Measurements from ENCODE around the gene DIP2C.
"Not testable (repeated sequence)": the region's sequence is repeated elsewhere in the genome, so short reads cannot be mapped to it uniquely, and the experiment has no call there.

Gene DIP2C

DNA sequence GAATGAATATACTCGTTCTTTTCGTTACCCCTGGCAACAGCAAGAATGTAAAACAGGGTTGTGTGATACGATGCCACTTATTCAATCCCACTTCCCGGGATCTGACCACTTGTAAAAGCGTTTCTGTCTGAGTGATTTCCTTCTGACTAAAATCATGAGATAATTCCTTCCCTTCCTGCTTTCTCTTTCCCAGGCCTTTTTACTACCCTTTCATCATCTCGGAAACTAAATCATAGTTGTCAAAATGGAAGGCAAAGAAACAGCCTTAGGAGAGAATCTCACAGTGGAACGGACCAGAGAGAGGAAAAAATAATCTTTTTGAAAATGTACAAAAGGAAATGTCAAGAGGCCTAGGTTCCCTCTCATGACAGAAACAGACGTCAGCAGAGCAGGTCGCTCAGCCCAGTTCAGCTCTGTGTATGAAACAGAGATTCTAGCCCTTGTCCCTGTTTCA lies 29.8 kb downstream of the DIP2C start:
- DNase-seq = no peak

DNA sequence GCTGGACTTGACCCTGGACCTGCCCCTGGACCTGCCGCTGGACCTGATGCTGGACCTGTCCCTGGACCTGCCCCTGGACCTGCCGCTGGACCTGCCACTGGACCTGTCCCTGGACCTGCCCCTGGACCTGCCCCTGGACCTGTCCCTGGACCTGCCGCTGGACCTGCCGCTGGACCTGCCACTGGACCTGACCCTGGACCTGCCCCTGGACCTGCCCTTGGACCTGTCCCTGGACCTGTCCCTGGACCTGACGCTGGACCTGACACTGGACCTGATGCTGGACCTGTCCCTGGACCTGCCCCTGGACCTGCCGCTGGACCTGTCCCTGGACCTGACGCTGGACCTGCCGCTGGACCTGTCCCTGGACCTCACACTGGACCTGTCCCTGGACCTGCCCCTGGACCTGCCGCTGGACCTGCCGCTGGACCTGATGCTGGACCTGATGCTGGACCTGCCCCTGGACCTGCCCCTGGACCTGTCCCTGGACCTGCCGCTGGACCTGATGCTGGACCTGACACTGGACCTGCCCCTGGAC lies 31.6 kb downstream of the DIP2C start:
- not testable (repeated sequence) for DNase-seq

DNA sequence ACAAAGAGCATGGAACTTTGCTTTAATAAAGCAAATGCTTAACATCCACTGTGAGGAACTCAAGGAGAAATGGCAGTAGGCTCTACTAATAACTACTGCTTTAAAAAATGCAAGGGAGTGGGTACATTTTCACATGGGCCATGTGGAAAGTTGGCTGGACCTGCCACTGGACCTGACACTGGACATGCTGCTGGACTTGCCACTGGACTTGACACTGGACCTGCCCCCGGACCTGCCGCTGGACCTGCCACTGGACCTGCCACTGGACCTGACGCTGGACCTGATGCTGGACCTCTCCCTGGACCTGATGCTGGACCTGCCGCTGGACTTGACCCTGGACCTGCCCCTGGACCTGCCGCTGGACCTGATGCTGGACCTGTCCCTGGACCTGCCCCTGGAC lies 32.6 kb downstream of the DIP2C start:
- no peak for DNase-seq

DNA sequence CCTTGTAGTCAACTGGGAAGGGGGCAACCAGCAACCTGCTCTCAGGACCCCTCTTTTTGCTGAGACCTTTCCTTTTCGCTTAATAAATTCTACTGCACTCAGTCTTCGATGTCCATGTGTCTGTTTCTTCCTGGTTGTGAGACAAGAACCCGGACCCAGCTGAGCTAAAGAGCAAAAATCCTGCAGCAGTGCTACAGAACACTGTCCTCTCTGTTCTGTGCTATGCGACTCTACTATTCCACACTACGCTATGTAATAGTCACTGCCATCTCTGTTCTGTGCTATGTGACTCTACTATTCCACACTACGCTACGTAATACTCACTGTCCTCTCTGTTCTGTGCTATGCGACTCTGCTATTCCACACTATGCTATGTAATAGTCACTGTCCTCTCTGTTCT lies 34.3 kb downstream of the DIP2C start:
- DNase-seq = no peak

DNA sequence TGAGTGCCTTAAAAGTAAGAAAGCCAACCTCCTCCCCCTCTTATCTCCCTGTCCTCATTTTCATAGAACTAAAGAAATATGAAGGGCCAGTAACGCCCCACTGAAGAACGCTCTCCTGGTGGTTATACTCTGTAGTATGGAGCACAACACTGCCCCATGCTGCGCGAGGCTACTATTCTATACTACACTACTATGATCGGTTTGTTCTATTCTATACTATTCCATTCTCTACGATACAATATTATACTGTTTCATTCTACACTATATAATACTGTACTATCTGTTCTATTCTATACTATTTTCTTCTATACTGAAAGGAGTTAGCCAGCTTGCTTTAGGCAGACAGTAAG lies 34.8 kb downstream of the DIP2C start:
- DNase-seq = no peak

DNA sequence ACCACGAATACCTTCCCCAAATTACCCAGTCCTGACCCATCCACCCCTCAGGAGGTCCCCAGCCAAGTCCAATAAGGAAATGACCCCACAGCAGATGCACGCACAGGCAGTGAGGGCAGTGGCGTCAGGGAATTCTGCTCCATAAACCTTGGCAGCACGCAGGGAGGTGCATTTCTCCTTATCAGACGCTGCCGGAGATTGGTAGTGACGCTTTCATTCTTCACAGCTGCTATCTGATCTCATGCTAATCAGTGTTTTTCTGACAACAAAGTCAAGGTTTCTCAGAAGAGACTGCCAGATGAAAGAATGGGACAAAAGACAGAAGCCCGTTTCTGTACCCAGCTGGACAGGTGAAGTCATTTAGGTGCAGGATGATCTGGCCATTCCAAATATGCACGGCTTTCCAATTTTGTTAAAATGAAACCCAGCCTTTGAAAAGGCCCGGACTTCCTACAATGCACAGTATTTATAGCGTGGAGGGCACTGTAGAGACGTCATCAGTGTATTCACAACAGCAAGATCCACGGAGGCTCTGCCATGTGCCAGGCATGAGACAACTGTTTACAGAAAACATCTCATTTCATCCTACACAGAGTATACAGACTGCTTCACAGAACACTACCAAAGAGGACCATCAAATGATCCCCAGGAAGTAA lies 35.3 kb downstream of the DIP2C start:
- no peak for DNase-seq

DNA sequence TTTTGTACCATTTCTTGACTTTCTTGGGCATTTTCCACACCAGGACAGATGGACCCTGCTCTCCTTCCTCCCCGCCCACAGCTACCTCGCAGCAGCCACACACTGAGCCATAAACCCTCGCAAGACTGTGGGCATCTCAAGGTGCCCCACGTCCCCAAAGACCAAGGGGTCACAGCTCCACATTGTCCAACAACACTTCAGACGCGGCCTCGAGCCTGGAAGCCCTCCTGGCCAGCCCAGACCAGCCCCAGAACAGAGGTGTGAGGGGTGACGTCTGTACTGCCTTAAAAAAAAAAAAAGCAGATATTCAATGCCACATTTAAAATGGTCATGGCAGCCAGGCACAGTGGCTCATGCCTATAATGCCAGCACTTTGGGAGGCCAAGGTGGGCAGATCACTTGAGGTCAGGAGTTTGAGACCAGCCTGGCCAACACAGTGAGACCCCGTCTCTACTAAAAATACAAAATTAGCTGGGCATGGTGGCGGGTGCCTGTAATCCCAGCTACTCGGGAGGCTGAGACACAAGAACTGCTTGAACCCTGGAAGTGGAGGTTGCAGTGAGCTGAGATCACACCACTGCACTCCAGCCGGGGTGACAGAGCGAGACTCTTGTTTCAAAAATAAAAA lies 36.5 kb downstream of the DIP2C start:
- not testable (repeated sequence) for DNase-seq

DNA sequence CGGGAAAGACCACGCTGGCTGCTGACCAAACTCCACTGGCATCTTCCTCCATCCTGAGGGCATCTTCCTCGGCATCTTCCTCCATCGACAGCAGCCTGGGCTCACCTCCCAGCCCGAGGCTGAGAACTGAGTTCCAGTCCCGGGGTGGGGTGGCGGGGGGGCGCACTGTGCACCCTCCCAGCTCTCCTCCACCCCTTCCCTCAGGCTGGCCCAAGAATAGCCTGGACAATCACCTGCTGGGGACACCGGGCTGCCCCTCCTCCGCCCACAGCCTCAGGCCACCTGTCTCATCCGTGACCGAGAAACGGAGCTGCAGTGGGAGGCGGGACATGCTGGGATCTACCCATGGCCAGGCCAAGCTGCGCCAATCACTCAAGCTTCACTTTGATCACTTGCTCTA lies 37.2 kb downstream of the DIP2C start:
- no peak for DNase-seq

DNA sequence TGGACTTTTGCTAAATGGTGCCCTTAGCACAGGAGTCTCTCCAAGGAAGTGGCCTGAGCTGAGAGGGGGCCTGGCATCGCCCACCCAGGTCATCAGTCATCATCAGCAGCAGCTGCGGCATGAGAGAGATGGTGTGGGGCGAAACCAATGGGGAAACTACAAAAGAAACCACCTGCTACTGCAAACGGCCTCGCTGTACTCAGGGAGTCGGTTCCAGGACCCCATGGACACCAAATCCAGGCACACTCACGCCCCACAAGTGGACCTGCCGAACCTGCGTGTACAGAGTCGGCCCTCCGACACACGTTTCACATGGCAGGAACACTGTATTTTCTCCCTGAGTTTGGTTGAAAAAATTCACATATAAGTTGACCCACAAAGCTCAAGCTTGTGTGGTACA lies 37.8 kb downstream of the DIP2C start:
- DNase-seq = no peak

DNA sequence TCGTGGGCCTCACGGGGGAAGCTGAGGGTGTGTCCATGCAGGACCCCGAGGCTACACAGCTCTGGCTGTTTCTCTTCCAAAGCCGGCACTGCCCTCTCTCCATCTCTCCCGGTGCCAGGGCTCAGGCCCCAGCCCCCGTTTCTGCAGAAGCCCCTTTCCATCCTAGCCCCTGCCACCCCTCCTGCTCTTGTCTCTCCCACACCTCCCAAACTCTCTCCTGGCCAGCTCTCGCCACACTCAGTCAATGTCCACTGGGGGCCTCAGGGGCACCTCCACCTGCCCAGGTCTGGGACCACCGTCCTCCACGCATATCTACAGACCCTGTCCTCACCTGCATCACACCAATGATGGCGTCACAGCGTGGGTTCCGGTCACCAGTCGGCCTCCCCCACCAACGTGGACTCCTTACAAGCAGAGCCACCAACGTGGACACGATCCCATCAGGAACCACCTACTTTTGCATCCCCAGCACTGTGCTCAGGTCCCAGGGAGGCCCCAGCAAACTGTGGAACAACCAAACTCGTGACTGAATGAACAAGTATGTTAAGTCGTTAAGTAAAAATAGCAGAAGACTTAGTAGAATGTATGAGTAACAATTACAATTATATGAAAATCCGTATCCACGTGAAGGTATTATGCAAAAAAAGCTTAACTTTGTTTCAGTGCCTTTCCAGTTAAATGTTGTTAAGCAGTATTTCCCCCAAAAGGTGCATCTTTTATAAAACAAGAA lies 38.4 kb downstream of the DIP2C start:
- DNase-seq = no peak

DNA sequence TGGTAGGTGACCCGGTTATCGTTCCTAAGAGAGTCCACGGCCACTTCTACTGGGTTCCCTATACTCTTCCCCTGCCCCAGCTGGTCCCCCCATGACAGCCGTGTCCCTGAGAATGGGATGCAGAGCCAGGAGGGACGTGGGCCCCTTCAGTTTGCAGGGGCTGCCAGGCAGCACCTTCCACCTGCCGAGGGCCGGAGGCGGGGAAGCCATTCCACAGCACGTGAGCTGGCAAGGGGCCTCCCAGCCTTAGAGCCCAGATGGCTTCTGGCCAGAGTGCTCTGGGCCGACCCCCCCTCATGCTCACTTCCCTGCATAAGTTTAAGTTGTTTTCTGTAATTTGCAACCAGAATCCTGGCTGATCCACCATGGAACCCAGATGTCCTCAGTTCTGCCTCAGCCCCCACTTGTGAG lies 39.0 kb downstream of the DIP2C start:
- DNase-seq = peak in 1 of 2 experiments; percentile 49

DNA sequence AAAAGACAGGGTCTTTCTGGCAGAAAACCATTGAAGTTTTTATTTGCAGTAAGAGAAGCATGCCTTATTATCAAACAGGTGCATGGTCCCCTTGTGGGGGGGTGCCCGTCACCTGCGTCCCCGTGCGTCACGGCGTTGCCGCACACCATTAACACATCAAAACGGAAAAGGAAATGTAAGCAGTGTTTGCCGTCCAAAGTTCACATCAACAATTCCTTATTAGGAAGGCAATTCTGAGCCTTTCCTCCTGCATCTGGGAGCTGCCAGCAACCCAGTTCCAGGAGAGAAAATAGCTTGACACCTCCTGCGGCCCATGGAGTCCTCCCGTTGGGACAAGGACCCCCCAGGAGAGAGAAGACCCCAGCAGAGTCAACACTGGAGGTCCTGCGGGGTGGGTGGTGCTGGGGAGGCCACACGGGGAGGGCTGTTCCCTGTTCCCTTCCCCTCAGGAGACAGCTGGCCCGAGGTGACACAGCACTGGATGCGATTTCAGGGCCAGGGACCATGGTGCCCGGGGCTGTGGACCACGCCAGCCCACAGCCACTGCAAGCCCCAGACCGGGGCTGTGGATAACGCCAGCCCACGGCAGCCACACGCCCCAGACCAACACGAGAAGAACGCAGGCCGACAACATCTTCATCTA lies 39.5 kb downstream of the DIP2C start:
- DNase-seq = peak; percentile 51 to 81

DNA sequence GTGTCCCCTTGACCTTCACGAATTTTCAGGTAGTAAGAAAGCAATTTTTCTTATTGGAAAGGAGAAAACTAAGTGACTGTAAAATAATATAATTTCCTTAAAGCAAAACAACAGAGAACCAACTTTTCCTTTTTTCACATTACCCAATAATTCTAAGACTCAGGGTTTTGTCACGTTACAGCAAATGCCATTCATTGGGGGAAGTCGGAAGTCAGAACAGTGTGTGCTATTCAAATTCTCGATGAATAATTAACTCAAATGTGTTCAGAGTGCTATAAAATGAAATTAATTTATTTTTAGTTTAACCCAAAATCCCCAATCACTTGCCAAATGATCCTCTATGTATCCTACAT lies 40.0 kb downstream of the DIP2C start:
- DNase-seq = peak in 1 of 2 experiments; percentile 43

DNA sequence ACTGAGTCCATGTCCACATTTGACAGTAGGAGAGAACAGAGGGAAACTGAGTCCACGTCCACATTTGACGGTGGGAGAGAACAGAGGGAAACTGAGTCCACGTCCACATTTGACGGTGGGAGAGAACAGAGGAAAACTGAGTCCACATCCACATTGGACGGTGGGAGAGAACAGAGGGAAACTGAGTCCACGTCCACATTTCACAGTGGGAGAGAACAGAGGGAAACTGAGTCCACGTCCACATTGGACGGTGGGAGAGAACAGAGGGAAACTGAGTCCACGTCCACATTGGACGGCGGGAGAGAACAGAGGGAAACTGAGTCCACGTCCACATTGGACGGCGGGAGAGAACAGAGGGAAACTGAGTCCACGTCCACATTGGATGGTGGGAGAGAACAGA lies 42.4 kb downstream of the DIP2C start:
- not testable (repeated sequence) for DNase-seq

DNA sequence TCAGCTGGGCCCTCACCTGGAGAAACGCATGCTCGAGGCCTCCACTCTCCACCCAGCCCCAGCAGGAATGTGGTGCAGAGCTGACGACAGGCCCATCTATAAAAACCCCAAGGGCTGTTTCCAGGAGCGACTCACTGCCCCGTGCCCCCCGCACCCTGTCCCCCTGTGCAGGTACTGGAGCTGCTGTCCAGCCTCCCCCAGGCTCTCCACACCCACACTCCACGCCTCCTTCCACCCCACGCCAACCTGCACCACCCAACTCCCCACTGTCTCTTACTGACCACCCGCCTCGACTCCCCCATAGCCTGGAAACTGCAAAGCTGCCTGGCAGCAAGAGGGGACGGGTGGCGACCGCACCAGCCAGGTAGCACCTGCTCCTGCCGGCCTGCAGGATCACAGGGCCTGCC lies 43.3 kb downstream of the DIP2C start:
- DNase-seq = no peak

DNA sequence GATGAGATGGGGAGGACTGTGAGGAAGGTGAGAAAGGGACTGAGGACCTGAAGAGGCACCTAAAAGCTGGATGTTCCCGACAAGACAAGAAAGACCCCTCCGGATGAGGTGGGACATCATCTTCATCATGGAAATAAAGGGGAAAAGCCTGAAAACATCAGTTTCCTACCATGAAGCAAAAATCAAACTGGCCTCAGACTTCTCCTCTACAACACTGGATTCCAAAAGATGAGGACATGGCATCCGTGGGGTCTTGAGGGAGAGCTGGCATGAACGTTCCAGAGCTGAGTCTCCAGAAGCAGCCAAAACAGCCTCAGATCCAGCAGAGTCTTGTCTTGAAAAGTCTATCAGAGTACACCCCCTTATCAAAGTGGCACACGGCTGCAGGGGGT lies 44.5 kb downstream of the DIP2C start:
- DNase-seq = no peak

DNA sequence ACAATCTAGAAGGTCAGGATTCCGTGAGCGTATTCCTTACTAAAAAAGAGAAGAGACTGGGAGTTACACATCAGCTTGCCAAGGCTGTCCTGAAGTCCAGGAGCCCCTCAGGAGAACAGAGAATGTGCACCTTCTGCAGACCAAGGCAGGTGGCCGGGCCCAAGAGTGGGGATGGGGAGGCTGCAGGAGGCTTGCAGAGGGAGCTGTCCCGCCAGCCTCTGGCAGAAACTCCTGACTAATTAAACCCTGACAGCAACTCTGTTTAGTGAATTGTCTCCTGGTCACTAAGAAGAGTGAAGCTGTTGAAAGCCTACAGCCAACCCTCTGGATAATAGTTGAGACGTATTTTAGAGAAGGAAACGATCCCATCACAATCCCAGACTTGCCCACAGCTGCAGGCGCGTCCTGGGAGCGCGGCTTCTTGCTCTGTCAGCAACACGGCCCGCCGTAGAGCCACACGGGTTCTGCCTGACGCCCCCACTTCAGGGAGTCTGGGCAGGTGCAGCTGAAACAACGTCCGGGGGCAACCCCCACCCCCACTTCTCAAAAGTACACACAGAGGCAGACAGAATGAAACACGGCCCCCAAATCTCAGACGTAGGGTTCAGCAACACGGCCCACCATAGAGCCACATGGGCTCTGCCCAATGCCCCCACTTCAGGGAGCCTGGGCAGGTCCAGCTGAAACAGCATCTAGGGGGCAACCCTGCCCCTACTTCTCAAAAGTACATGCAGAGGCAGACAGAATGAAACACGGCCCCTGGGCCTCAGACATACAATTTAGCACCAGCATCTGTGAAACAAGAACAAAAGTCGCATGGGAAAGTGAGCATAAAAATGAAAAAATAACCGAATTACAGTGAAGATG lies 45.2 kb downstream of the DIP2C start:
- DNase-seq = no peak

DNA sequence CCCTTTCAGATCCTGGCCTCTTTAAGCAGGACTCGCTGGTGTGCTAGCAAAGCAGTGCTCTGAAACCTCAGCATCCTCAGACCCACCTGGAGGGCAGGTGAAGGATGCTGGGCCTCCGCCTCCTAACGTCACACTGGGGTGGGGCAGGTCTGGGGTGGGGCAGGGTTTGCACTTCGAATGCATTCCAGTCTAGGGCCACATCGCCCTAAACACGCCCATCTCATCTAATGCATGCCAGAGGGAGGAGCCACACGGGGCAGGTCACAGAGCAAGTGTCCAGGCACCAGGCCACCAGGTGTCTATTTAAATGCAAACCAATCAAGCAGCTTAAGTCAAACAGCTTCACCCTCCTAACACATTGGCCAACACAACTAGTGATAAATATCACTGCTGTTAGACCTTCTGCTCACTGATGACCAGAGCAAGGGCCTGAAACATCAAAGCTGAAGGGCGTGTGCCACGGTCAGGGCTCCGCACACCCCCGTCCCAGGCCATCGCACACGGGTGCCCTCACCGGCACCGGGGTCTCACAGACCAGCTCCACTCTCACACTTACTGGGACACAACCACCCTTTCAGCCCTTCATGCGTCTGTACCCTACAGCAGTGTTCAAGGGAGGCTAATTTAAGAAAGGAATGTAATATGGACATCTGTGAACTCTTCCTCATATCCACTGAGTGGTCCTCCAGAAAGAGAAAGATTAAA lies 47.1 kb downstream of the DIP2C start:
- DNase-seq = no peak

DNA sequence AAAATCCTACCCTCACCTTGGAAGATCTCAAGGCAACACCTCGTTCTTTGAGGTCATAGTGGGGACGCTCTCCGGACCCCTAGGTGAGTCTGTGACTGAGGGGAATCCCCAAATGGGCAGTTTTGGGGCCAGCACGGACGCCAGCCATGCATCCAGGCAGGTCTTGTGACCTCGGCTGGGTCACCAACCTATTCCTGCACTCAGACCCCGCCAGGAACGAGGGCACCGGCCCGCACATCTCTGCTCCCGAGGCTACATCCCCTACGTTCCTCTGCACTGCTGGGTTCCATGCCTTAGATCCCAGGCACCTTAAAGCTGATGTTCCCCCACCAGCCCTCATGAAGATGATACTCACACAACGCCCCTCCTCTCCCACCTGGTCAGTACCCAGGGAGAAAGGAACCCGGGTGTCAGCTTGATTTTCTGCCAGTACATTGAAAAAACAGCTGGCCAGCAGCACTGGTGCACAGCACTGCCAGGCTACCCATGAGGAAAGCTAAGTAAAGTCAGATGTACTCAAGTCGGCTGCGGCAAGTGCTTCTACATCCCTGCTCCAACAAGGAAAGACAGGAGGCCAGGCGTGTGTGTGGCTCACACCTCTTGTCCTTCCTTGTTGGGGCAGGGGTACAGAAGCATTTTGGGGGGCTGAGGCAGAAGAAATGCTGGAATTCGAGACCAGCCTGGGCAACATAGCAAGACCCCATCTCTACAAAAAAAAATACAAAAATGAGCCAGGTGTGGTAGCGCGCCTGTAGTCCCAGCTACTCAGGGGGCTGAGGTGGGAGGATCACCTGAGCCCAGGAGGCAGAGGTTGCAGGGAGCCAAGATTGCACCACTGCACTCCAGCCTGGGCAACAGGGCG lies 48.1 kb downstream of the DIP2C start:
- DNase-seq = no peak

DNA sequence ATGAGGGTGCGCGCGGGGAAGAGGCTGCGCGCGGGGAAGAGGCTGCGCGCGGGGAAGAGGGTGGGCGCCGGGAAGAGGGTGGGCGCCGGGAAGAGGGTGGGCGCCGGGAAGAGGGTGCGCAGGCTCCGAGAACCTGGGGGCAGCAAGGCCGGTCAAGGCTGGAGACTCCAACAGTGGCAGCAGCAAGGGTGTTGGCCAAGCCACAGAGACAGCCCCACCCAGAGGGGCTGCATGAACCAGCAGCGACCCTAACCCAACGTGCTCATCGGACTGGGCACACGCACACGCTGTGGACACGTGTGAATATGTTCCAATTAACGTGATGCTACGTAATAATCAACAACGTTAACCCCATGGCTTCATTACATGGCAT lies 48.8 kb downstream of the DIP2C start:
- no peak for DNase-seq
